Aorta (tissue), 5 donors: ENCODE data around the gene GSG1L. TPM values are rescaled to one million over a fixed set of nuclear protein-coding genes. Genes with fewer than 3 reads are reported as not detected.

Experiments
- ATAC-seq: fragments of 200-7000 bp; cut with Tn5 transposase; one replicate; pipeline ENCODE4 v1.9.1; 2022; ENCODE audit warnings: moderate library complexity; ENCODE audit not compliant: low FRiP score
- DNase-seq, 2 donors: peaks; one replicate each; pipeline ENCODE4 v3.0.0-alpha.2; 2020
- H3K27ac ChIP-seq, 2 donors: one replicate each; pipeline ENCODE4 v1.5.1; 2013; ENCODE audit warnings: low read length in 2 of 2, mild to moderate bottlenecking in 2 of 2, moderate library complexity in 2 of 2, control low read depth in 1 of 2, inconsistent platforms in 1 of 2, low read depth in 1 of 2
- H3K27me3 ChIP-seq, 2 donors: one replicate each; pipeline ENCODE4 v1.6.1; 2013; ENCODE audit warnings: control low read depth in 1 of 2, low read length in 1 of 2, mild to moderate bottlenecking in 1 of 2, moderate library complexity in 1 of 2; ENCODE audit not compliant: insufficient read depth in 2 of 2, control insufficient read depth in 1 of 2
- H3K36me3 ChIP-seq, 2 donors: one replicate each; pipeline ENCODE4 v1.6.1; 2013; ENCODE audit warnings: control low read depth in 1 of 2, low read length in 1 of 2, mild to moderate bottlenecking in 1 of 2; ENCODE audit not compliant: insufficient read depth in 2 of 2, control insufficient read depth in 1 of 2
- H3K4me1 ChIP-seq, 2 donors: one replicate each; pipeline ENCODE4 v1.6.1; 2013; ENCODE audit warnings: low read length in 2 of 2, control low read depth in 1 of 2, mild to moderate bottlenecking in 1 of 2, moderate library complexity in 1 of 2; ENCODE audit not compliant: insufficient read depth in 2 of 2, control insufficient read depth in 1 of 2
- H3K4me3 ChIP-seq, 2 donors: one replicate each; pipeline ENCODE4 v1.5.1; 2013; ENCODE audit warnings: low read length in 2 of 2, control low read depth in 1 of 2, mild to moderate bottlenecking in 1 of 2
- H3K9me3 ChIP-seq: one replicate; pipeline ENCODE4 v1.6.1; 2013; ENCODE audit warnings: mild to moderate bottlenecking, low read length; ENCODE audit not compliant: control insufficient read depth
- WGBS, 2 donors: extraction: QIAGEN DNeasy Blood & Tissue Kit; methylation state at CpG; one replicate each; pipeline ENCODE4 v1.1.7; 2013; 5-methylcytosine and 5-hydroxymethylcytosine counted together
- intact Hi-C, 2 donors: fragments of 100-400 bp; cut with DNase I; formaldehyde crosslinking; loops; one replicate each; pipeline versions ENCODE4 v1.14.2 to v1.15.0; 2022
- polyA plus RNA-seq, 2 donors: library from polyadenylated mRNA; stranded (reverse); fragments of 200-250 nt; gene quantifications; one replicate each; pipeline ENCODE4 v1.2.3, GENCODE V29; 2013
- total RNA-seq, 2 donors: library from RNA; stranded (reverse); fragmentation: NEBNext Ultra II Directional; extraction: Animal tissue kit (Norgen Biotek cat#: 25700); gene quantifications; one replicate each; pipeline ENCODE4 v1.2.1, GENCODE V29; 2021
- donor health status: healthy with polysubstance abuse.
- donor health status: Bipolar disorder and iron deficiency.
- donor health status: DM: no; HTN: no; CAD: no.
- donor health status: DM: no; HTN: no; CAD: no.
- donor health status: DM: yes; HTN: yes; CAD: no.

Gene GSG1L
- total and polyA plus RNA-seq, 4 donors: 1.6 to 22.2 (median 7.2) TPM

DNA sequence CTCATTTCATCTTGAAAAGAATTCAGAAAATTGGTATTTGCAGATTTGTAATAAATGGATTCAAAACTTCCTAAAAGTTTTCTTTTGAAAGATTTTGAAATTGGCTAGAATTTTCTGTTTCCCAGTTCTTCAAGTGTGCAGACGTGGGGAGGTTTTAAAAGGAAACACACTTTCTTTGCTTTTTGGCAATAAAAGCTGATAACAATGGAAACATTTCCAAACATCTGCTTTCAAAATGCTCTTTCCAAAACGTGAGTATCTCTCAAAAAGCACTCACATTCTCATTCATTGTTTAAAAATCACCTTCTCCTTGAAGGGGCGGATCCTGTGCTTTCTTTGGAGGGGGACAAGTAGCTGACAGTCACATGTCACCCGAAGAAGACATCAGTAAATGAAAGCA, 8.6 kb upstream of the GSG1L start:
- ATAC-seq (no peak), DNase-seq (no peak)
- 54 to 57% methylated on average over 4 of the region's 4 CpGs for WGBS, 2 donors
- no peaks in the 10 kb centered on the region for H3K4me1 ChIP-seq
- no peaks in the 10 kb centered on the region for H3K27me3 ChIP-seq
- no peak overlapping the region for H3K27ac ChIP-seq
- no peaks in the 10 kb centered on the region for H3K9me3 ChIP-seq
- H3K36me3 ChIP-seq: no peaks in the 10 kb centered on the region
- intact Hi-C loops: loop anchor here (5.0 to 10.0 kb wide), 4 partner anchors 217 to 435 kb away; no protein-coding TSS in a partner anchor
- H3K4me3 ChIP-seq: no peak overlapping the region

DNA sequence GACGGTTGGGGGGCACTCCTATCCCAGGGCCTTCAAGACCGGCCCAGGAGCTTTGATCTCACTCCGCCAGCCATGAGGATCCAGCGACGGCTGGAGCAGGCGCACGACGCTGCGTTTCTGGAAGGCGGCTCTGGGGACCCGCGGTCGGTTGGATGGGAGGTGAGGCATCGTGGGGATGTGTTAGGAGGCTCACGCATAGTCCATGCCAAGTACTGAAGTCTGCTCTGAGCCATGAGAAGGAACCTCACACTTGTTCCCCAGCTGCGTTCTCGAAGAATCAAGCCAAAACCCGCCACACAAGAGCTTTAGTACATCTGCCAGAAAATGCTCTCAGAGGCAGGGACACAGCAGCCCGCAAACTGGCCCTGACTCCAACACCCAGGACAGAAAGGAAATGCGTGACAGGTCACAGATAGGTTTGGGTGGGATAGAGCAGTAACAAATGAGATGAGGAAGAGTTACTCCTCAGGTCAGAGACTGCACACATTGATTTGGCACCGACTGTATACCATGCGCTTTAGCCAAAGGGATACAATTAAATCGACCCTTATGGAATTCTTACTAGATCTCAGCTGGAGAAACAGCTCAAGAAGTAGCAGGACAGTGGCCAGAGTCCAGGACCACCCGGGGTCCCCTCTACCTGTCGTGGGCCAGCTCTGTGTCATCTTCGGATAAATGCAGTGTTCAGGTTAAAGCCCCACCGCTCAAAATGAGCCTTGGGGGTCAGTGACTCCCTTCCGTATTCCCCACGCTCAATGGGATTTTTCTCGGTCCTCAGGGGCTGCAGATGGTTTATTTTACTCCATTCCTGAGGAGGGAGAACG, 6.7 kb upstream of the GSG1L start:
- 62 to 63% methylated on average over 31 of the region's 31 CpGs for WGBS, 2 donors

DNA sequence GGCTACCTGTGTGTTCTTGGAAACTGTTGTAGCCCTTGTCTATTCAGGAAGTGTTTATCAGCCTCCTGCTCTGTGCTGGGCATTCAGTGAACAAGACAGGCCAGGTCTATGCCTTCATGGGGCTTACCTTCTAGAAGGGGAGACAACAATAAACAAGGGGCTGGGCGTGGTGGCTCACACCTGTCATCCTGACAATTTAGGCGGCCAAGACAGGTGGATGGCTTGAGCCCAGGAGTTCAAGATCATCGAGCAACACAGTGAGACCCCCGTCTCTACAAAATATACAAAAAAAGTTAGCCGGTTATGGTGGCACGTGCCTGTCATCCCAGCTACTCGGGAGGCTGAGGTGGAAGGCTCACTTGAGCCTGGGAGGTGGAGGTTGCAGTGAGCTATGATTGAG, 5.5 kb upstream of the GSG1L start:
- WGBS, 2 donors: 95 to 98% methylated on average over 7 of the region's 7 CpGs
- Histone ChIP-seq H3K9me3 (no peaks in the 10 kb centered on the region), H3K27ac (peak overlapping the region in 1 of 2 donors; percentile 50), H3K36me3 (no peaks in the 10 kb centered on the region), H3K27me3 (no peaks in the 10 kb centered on the region), H3K4me3 (no peak overlapping the region), H3K4me1 (no peaks in the 10 kb centered on the region)
- intact Hi-C loops: loop anchor here (2.0 to 10.0 kb wide), 4 partner anchors 96 to 314 kb away; no protein-coding TSS in a partner anchor
- ATAC-seq: no peak
- peak in 1 of 2 donors; percentile 6 for DNase-seq

More for the DNA sequence above, 6.7 kb upstream of the GSG1L start:
- intact Hi-C loops: loop anchor here (2.0 to 10.0 kb wide), 8 partner anchors 97 to 433 kb away; no protein-coding TSS in a partner anchor
- Histone ChIP-seq H3K4me1 (no peaks in the 10 kb centered on the region), H3K9me3 (no peaks in the 10 kb centered on the region), H3K36me3 (no peaks in the 10 kb centered on the region), H3K27me3 (no peaks in the 10 kb centered on the region), H3K27ac (no peak overlapping the region), H3K4me3 (no peak overlapping the region)
- ATAC-seq (no peak), DNase-seq (peak in 1 of 2 donors; percentile 34)

GRCh38 chr16:28067604-28068379, 4.3 kb upstream of the GSG1L start:
- DNase-seq (peak in 1 of 2 donors; percentile 46), ATAC-seq (no peak)
- Histone ChIP-seq H3K4me1 (no peaks in the 10 kb centered on the region), H3K9me3 (no peaks in the 10 kb centered on the region), H3K27me3 (no peaks in the 10 kb centered on the region), H3K27ac (no peak overlapping the region), H3K4me3 (no peak overlapping the region), H3K36me3 (no peaks in the 10 kb centered on the region)
- 32 to 39% methylated on average over 14 of the region's 14 CpGs for WGBS, 2 donors
- intact Hi-C loops: loop anchor here (2.0 to 10.0 kb wide), 4 partner anchors 95 to 313 kb away; no protein-coding TSS in a partner anchor

GRCh38 chr16:28064706-28065249, 1.3 kb upstream of the GSG1L start:
- Histone ChIP-seq H3K36me3 (no peaks in the 10 kb centered on the region), H3K9me3 (no peaks in the 10 kb centered on the region), H3K4me3 (no peak overlapping the region), H3K27me3 (no peaks in the 10 kb centered on the region), H3K4me1 (no peaks in the 10 kb centered on the region), H3K27ac (no peak overlapping the region)
- ATAC-seq: no peak
- DNase-seq: peak in 1 of 2 donors; percentile 13
- intact Hi-C loops: loop anchor here (2.0 to 10.0 kb wide), 4 partner anchors 86 to 310 kb away; no protein-coding TSS in a partner anchor
- WGBS, 2 donors: 93 to 97% methylated on average over 15 of the region's 15 CpGs

DNA sequence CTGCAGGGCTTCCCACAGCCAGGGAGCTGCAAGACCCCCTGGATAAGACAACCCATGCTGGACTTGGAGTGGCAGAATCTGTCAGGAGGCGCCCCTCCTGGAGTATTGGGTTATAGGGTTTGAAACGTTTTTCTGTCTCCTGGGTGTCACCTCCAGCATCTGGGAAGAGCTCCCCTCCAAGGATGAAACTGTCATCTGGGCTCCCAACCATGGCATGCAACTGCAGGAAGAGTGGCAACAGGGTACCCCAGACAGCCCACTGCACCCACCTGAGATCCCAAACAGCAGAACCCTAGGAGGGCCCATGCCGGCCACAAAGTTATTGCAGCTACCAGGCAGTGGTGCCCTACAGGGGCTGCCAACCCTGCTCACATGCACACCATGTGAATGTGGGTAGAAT, 636 bp upstream of the GSG1L start:
- no peak overlapping the region for H3K4me3 ChIP-seq
- intact Hi-C loops: loop anchor here in 1 of 2 donors (2.0 to 10.0 kb wide), 2 partner anchors 85 to 309 kb away; no protein-coding TSS in a partner anchor
- ATAC-seq: no peak
- no peak overlapping the region for H3K27ac ChIP-seq
- WGBS, 2 donors: 52 to 57% methylated on average over 3 of the region's 3 CpGs
- no peaks in the 10 kb centered on the region for H3K27me3 ChIP-seq
- DNase-seq: peak in 1 of 2 donors; percentile 40
- H3K36me3 ChIP-seq: no peaks in the 10 kb centered on the region
- no peaks in the 10 kb centered on the region for H3K9me3 ChIP-seq
- H3K4me1 ChIP-seq: no peaks in the 10 kb centered on the region

DNA sequence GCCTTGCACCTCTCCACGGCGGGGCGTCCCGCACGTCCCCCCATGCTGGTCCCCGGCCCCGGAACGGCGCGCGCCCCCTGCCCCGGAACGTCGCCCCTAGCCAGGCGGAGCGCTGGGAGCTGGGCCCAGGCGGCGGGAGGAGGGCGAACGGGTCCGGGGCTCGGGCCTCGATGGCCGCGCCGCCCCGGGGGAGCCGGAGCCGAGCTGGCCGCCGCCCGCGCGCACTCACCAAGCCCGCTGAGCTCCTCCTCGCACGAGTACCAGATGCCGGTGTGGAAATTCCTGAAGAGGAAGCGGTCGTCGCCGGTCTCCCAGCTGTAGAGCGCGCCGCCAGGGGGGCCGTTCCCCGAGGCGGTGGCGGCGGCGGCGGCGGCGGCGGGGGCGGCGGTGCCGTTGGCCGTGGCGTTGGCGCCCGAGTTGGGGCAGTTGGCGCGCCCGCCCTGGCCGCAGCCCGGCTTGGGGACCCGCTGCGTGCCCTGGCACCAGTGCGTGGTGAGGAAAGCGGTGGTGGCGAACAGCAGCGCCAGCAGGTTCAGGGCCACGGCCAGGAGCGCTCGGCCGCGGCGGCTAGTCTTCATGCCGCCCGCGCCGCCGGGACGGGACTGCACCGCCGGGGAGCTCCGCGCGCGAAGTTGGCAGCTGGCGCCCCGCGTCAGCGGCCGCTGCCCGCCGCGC, 530 bp downstream of the GSG1L start:
- no peak for ATAC-seq
- WGBS, 2 donors: 1% methylated on average over 66 to 99 of the region's 99 CpGs
- intact Hi-C loops: loop anchor here (2.0 to 10.0 kb wide), 2 partner anchors 20 to 308 kb away; no protein-coding TSS in a partner anchor

More for the DNA sequence above, 530 bp downstream of the GSG1L start:
- Histone ChIP-seq H3K4me3 (peak overlapping the region; percentile 50 to 77), H3K9me3 (no peaks in the 10 kb centered on the region), H3K36me3 (no peaks in the 10 kb centered on the region), H3K4me1 (no peaks in the 10 kb centered on the region), H3K27ac (no peak overlapping the region), H3K27me3 (no peaks in the 10 kb centered on the region)
- peak in 1 of 2 donors; percentile 51 for DNase-seq
